Measurements from ENCODE around the gene TRIM37.
A peak's percentile ranks its signal among the peaks of the same experiment; 100 is the strongest.
"Not testable (repeated sequence)": the region's sequence is repeated elsewhere in the genome, so short reads cannot be mapped to it uniquely, and the experiment has no call there.

Gene TRIM37, protein sequence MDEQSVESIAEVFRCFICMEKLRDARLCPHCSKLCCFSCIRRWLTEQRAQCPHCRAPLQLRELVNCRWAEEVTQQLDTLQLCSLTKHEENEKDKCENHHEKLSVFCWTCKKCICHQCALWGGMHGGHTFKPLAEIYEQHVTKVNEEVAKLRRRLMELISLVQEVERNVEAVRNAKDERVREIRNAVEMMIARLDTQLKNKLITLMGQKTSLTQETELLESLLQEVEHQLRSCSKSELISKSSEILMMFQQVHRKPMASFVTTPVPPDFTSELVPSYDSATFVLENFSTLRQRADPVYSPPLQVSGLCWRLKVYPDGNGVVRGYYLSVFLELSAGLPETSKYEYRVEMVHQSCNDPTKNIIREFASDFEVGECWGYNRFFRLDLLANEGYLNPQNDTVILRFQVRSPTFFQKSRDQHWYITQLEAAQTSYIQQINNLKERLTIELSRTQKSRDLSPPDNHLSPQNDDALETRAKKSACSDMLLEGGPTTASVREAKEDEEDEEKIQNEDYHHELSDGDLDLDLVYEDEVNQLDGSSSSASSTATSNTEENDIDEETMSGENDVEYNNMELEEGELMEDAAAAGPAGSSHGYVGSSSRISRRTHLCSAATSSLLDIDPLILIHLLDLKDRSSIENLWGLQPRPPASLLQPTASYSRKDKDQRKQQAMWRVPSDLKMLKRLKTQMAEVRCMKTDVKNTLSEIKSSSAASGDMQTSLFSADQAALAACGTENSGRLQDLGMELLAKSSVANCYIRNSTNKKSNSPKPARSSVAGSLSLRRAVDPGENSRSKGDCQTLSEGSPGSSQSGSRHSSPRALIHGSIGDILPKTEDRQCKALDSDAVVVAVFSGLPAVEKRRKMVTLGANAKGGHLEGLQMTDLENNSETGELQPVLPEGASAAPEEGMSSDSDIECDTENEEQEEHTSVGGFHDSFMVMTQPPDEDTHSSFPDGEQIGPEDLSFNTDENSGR
- 51.1 to 81.4 (median 67.4) reads per million in 4 experiments for total RNA-seq

DNA sequence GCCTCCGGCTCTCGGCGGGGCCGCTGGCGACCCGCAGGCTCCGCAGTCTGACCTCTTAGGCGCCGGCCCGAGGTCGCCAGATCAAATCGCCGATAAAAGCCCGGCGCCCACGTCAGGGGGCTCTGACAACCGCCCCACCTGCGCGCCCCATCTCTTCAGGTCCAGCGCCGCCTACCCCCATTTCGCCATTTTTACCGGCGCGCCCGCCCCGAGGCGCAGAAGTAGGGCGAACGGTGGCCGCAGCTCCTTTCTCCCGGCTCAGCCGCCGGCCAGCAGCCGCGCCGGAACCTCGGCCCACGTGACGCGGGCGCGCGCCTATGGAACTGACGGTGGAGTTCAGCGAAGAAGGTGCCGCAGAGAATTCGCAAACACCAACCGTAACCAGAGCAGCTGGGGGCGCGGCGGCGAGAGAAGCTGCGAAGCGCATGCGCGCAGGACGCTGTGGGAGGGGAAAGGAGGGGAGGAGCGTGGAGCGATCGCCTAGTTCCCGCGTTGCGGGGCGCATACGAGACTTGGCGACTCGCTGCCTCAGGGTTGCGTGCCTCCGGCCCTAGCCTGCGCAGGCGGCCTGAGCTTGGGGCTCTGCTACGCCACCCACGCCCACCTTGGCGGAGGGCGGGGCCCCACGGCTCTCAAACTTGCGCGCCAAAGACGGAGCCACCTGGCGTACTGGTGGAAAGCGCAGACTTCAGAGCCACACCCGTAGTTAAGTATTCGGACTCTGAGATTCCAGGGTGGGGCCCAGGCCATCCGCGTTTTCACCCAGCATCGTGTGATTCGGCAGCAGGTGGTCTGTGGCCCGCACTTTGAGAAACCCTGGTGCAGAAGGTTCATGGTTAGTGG lies at the start of gene TRIM37:
Gene TRIM37 (minus strand): TSS at position 418 of the 843 bp plus-strand sequence. CDS start 419 bp downstream, outside the sequence.
- DNase-seq, result peak; percentile 97

DNA sequence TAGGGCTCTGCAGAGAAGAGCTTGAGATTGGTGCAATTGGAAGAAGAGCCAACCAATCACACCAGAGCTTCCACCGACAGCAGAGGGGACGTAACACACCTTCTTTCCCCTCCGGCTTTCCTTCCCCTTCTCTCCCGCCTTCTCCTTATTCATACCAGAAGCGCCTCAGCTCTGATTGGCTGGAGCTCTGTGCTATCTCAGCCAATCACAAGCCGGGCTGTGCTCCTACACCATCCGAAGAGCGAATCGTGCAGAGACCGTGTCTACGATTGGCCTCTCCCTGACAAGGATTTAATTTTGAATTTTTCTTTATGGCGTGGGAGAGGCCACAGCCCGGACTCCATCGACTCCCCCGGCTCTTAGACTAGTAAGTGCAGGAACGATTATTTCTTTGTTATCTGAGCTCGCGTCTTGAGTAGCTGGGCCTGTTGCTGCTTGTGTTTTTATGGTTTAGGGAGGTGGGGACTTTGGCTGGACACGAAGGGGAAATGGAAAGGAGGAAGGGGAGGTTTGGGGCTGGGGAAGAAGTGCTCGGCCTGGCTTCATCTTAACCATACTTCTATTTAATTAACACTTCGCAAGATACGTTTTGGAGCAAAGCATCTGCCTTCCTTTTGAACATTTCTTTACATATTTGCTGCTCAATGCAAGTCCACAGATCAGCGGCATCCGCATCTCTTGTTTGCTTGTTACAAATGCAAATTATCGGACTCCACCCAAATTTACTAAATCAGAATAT lies 48.9 kb upstream of the TRIM37 start, which contains the start of gene PRR11:
Gene PRR11 (plus strand): TSS at position 308 of the 739 bp plus-strand sequence. CDS start 14,007 bp downstream, outside the sequence.
- DNase-seq, result peak; percentile 95

DNA sequence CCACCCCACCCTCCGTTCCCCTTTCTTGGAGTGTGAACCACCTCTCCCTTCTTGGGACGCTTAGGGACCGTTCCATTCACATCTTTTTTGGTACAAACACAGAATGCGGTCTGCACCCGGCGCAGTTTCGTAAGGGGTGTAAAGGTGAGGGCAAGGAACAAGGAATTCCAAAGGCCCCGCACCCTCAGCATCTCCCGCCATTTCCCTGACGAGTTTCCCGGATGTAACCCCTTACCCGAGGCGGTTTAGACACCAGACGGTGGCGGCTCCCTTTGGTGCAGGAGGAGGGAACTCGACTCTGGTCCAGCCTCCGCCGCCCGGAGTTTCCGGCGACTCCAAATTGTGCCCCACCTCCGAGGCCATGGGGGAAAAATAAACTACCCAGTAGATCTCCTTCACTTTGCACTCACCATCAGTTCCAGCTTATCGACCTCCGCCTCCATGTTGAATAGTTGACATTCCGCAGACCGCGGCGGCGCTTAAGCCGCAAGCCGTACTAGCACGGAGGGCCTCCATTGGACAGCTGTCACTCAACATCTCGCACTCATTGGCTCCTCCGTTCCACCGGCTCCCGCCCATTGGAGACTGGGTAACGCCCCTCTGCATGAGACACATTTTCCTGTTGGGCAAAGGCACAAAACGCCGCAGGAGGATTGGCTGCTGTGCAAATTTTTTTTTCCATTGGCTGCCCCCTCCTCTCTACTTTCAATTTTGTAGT lies 48.2 kb upstream of the TRIM37 start, which contains the start of gene SKA2:
Gene SKA2 (minus strand): TSS at position 466 of the 718 bp plus-strand sequence. CDS start 23 bp downstream, at position 443.
- peak; percentile 96 for DNase-seq

DNA sequence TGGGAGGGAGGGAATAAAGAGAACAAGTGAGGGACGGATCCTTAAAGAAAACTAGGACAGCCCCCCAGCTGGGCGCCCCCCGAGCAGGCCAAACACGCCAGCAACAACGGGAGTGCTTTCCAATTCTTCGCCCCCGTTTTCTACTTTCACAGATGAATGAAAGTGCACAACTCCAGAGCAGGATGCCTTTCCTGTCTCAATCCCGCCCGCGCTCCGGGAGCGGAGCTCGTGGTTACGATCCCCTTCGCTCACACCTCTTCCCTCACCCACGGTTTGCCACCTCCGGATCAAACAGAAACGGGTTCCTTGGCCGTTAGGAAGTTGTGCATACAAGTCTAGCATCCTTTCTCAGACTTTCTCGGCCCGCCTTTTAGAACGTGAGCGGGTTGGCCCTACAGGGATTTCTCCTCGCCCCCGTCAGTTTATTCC lies 47.6 kb upstream of the TRIM37 start:
- no peak for DNase-seq

DNA sequence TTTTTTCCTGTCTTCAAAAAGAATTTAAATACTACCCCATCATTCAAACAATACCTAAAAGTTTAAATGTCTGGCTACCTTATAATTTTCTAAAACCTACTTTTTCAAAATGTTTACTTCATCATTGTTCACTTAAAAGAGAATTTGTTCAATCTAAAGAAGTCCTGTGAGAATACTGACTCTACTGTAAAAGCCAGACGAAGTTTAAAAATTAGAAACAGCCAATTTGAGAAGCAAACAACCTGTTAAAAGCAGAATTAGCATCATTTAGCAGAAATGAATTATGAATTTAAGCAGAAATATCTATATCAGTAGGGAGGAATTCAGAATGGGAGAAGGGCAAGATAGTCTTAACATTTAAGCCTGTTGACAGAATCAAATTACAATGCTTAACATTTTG lies 46.2 kb upstream of the TRIM37 start:
- no peak for DNase-seq

DNA sequence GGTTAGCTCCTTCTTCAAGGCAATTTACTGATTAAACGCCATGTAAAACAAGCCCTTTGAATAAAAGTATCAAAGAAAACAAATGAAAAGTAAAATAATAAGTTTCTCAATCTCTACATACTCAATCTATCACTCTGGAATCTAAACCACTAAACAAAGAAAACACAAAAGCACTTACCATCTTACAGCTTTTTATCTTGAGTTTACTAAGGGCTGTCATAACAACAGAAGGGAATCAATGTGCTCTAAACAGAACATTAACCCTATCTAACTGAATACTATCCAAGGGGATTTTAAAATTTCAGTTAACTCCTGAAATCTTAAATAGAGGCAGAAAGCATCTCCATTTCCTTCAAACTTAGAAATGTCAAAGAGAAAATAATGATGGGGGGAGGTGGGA lies 44.9 kb upstream of the TRIM37 start:
- no peak for DNase-seq

DNA sequence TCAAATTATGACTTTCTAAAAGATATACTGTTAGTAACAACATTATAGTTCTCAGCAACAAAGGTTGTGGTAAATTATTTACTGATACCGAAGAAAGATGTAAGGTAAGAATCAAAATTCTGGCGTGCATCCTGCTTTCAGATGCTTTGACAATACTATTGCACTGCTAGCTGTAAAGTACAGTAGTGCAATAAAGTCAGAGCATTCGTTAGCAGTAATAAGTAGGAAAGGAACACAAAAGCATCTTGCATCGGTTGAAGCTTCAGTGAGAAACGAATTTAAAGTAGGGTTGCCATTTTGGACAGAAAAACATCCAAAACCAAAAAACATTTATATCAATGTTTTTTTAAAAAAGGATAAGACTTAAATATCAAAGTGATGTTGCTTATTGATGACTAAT lies 44.3 kb upstream of the TRIM37 start:
- no peak for DNase-seq

DNA sequence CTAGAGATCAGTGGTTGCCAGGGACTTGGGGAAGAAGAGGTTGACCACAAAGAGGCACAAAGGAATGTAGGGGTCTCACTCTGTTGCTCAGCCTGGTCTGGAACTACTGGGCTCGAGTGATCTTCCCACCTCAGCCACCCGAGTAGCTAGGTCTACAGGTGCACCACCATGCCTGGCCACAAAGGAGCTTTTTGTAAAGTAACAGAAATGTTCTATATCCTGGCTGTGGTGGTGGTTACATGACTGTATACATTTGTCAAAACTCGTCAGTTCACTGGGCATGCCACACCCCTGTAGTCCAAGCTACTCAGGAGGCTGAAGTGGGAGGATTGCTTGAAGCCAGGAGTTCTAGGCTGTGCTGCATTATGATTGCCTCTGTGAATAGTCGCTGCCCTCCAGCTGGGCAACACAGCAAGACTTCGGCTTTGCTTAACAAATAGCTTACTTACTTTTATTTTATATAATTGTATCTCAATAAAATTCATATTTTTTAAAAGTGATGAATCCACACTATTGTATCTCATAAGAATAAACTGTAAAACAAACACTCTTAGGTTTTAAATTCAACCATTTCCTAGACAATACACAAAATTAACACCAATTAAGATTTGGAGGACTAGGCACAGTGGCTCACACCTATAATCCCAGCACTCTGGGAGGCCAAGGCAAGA lies 43.3 kb upstream of the TRIM37 start:
- no peak for DNase-seq

DNA sequence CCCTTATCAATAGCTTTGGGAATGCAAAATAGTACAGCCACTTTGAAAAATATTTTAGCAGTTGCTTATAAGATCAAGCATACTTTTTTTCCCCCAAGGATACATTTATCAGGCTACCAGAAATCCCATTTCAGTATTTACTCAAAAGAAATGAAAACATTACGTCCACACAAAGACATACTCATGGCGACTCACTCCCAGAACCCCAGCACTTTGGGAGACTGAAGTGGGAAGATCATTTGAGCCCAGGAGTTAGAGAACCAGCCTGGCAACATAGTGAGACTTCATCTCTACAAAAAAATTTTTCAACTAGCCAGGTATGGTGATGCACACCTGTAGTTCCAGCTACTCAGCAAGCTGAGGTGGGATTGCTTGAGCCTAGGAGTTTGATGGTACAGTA lies 42.4 kb upstream of the TRIM37 start:
- DNase-seq, result no peak

DNA sequence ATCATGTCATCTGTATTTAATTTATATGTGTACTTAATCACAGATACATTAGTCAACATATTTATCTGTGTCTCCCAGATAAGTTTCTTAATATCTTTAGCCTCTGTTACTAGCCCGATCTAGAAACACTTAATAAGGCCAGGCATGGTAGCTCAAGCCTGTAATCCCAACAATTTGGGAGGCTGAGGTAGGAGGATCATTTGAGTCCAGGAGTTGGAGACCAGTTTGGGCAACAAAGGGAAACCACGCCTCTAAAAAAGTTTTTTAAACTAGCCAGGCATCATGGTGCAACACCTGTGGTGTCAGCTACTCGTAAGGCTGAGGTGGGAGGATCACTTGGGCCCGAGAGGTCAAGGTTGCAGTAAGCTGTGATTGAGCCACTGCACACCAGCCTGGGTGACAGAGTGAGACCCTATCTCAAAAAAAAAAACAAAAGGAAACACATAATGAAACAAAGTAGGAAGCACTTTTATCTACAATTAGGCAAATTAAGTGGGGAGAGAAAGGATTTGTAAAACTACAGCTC lies 39.0 kb upstream of the TRIM37 start:
- no peak for DNase-seq

DNA sequence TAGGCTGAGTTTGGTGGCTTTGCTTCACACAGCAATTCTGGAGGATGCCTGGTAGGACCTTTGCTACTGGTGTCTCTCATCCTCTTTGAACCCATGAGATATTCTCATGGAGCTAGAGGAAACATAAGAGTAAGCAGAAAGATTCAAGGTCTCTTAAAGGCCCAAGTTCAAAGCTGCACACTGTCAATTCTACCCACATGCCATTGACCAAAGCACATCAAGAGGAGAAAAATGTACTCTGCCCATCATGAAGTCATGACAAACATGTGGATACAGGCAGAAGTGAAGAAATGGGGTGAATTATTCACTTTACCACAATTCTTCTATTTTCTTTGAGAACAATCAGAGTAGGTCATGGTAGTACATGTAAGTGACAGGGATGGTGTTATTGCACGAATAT lies 35.2 kb upstream of the TRIM37 start:
- no peak for DNase-seq

DNA sequence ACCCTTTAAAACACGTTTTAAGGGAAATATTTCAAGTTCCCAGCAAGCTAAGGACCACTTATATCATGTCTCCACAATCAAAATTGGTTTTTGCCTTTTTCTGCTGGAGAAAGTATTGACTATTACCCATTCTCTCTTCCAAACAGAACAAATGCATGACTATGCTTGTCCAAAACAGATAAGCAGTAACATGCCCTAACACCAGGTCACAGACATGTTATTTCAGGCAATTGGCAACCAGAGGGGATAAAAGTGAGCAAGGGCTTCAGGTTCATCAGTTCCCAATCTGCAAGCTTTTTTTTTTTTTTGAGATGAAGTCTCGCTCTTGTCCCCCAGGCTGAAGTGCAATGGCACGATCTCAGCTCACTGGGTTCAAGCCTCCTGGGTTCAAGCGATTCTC lies 33.3 kb upstream of the TRIM37 start:
- DNase-seq, result no peak

DNA sequence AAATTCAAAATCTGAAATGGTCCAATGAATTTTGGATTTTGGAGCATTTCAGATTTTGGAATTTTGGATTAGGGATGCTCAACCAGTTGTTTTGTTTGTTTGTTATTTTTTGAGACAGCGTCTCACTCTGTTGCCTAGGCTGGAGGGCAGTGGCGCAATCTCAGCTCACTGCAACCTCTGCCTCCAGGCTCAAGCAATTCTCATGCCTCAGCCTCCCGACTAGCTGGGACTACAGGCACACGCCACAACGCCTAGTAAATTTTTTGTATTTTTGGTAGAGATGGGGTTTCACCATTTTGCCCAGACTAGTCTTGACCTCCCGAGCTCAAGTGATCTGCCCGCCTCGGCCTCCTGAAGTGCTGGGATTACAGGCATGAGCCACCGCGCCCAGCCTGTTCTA lies 31.7 kb upstream of the TRIM37 start:
- DNase-seq, result not testable (repeated sequence)

DNA sequence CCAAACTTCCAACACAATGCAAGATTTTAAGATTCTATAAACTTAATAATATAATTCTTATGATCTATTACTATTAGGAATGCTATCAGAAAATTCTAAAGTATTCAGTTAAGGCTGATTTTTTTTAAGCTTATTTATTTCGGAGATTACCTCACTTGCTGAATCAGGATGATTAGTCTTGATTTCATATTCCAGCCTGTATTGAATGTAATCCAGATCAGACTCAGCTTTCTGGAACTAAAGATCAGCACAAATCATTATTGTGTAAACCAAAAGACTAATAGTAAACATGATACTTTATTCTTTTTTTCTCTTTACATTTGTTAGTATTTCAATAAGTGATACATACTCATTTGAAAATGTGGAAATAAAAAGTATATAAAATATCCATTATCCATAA lies 24.5 kb upstream of the TRIM37 start:
- DNase-seq, result no peak

DNA sequence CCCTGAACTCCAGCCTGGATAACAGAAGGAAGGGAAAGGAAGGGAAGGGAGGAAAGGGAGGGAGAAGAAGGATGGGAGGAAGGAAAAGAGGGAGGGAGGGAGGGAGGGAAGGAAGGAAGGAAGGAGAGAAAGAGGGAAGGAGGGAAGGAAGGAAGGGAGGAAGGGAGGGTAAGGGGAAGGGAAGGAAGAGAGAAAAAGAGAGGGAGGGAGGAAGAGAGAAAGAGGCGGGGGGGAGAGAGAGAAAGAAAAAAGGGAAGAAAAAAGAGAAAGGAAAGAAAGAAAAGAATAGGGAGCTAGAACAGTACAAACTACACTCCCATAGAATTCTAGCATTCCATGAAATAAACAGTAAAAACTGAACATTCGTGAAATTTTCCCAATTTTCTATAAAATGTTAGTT lies 23.1 kb upstream of the TRIM37 start:
- no peak for DNase-seq

DNA sequence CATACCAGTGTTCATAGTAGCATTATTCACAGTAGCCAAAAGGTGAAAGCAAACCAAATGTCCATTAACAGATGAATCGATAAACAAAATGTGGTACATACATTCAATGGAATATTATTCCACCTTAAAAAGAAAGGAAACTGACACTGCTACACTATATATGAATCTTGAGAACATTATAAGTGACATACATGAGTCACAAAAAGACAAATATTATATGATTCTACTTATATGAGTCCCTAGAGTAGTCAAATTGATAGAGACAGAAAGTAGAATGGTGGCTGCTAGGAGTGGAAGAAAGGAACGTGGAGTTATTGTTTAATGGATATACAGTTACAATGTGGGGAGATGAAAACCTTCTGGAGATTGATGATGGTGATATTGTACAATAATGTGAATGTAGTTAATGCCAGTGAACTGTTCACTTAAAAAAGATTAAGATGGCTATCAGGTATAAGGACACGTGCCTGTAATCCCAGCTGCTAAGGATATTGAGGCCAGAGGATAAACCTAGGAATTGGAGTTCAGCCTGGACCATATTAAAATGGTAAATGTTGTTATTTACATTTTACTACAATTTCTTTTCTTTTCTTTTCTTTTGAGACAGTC lies 20.2 kb upstream of the TRIM37 start:
- no peak for DNase-seq

DNA sequence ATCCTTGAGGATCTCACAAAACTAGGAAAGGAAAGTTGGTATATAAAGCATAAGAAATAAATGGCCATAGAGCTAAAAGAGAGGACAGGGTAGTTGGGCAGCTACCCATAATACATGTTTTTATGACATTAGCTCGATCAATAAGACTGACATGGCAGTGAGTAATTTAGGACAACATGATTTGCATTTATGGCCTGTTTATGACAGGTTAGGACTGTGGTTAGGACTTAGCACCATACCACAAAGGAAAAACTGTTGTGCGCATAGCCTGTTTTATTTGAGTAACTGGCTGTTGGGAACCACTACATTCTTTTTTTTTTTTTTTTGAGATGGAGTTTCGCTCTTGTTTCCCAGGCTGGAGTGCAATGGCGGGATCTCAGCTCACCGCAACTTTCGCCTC lies 18.0 kb upstream of the TRIM37 start:
- no peak for DNase-seq

DNA sequence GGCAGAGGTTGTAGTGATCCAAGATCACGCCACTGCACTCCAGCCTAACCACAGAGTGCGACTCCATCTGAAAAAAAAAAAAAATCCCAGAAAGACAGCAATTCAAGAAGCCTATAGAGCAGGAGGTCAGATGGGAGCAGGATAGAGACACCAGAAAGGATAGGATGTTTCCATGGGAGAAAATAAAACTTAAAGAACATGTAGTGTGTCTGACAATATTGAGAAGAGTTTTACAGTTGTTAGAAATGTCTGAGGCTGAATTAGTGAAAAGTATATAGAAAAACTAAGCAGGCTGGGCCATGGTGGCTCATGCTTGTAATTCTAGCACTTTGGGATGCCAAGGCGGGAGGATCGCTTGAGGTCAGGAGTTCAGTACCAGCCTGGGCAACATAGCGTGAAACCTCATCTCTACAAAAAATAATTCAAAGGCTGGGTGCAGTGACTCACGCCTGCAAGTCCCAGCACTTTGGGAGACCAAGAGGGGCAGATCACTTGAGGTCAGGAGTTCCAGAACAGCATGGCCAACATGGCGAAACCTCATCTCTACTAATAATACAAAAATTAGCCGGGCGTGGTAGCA lies 15.3 kb upstream of the TRIM37 start:
- DNase-seq, result no peak

DNA sequence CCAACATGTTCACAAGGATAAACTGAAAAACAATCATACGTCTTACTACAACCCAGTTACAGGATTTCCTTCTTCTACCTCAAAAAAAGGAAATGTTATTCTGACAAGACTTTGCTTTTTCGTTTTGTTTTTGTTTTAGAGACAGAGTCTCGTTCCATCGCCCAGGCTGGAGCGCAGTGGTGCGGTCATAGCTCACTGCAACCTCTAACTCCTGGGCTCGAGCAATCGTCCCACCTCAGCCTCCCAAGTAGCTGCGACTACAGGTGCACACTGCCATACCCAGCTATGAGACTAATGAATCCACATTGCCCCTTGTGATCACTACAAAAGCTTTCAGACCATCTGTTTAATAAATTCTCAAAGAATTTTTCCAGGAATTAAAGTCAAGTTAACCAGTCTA lies 8.8 kb upstream of the TRIM37 start:
- DNase-seq, result no peak

Data from effector CD8-positive, alpha-beta T cell (primary cell).